GOT3 (cell line): ENCODE data around the gene PPP4R2.
"Not testable (repeated sequence)": the region's sequence is repeated elsewhere in the genome, so short reads cannot be mapped to it uniquely, and the experiment has no call there.

Experiments
- DNase-seq: peaks from one replicate; lab custom pipeline; 2025; ENCODE audit warnings: mixed read lengths; lab: John Stamatoyannopoulos, UW

The PPP4R2 gene

DNA sequence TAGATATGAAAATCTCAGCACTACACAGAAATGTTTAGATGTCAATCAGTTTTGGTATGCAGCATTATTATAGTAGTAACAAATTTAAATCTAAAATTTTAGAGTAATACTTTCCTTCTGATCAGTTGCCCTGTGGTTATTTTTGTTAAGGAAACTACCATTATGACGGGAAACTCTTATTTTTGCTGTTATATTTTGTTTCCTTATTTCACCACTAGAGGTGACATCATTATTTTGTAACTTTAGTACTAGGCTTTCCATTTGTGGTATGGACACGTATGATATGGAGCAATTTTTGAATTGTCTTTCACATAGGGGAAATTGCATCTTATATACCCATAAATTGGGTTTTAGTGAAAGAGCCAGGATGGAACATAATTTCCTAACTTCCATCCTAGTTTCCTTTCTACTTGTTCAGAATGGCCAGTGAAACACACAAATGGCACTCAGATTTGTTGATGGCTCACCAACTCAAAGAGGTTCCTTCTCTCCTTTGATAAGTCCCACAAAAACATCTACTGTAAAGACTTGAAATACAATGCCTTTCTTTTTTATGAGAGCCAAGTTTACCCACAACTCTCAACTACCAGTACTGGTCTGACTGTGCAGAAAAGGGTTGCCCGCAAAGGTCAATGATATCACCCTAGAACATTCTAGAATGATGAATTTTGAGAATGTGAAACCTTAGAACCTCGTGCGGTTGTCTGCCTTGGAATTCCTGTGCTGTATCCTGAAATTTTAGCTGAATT is 19.4 kb upstream of the PPP4R2 start:
- DNase-seq = no peak

DNA sequence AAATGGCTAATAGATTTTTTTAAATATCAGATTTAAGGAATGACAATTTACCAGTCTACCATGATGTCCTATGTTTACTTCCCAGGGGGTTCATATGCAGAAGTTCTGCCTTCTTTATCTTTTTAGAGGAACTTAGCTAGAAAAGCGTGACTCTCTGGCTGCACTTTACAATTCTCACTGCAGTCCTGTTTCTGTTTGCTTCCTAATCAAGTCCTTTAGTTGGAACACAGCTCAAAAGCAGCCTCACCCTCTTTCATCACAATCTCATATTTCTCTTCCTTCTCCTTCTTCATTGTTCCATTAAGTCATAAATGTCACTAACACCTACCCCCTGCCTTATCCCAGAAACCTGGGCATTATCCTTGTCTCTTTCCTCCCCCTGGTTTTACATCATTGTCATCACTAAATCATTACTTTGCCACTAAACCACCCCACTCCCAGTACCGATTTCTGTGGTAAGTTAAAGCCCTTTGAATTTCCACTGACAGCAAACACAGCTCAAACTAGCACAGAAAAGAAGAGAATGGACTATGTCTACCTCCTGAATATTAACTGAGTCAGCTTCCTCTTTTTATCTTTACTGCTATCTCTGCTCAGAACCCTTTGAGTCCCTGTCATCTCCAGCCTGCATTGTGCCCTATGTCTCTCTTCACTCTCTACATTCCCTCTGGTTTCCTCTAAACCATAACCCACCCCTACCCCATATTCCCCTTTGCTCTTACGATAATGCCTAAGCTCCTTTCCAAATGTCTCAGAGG is 13.8 kb upstream of the PPP4R2 start:
- no peak for DNase-seq

DNA sequence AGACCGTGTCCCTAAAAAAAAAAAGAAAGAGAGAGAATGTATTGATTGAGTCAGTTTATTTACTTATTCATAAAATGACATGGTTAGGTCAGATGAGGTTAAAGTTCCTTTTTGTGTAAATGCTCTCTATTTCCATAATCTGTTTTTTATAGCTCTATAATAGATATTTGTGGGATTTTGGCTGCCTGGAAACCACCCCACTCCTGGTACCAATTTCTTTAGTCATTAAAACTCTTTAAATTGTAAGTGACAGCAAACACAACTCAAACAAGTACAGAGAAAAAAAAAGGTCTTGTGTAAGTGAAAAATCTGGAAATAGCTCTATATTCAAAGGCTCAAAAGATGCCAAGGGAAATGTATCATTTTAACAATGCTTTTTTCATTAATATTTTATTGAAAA is 11.0 kb upstream of the PPP4R2 start:
- DNase-seq = no peak

- DNase-seq = no peak
These were observed 5.8 kb upstream of the PPP4R2 start for GRCh38 chr3:72990701-72991395.

- DNase-seq = no peak
These were observed 5.1 kb upstream of the PPP4R2 start for GRCh38 chr3:72991522-72991921.

DNA sequence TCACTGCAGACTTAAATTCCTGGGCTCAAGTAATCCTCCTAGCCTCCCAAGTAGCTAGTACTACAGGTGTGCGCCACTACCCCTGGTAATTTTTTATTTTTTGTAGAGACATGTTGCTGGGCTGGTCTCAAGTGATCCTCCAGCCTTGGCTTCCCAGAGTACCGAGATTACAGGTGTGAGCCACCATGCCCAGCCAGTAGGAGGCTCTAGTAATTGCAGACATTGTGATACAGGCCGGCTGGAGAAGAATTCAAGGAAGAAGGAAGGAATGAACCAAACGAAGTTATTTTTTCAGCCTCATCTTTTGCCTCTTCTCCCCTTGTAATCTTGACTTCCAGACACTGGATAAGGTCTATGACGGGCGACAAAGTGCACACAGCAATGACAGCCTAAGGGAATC is 3.2 kb upstream of the PPP4R2 start:
- DNase-seq = no peak

DNA sequence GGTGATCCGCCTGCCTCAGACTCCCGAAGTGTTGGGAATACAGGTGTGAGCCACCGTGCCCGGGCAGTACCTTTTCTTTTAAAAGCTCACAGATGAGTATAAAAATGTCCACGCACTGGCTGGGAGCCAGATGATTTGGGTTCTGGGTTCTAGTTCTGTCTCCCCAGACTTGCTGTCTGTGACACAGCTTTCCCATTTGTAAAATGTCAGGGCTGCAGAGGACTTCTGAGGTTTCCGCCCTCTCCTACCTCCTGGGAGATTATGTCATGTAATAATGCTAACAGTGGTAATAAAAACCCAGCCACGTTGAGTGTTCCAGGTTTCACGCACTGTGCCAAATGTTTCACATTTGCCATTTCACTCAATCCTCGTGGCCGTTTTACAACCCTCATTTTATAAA is 1.3 kb upstream of the PPP4R2 start:
- DNase-seq = no peak

GRCh38 chr3:72996121-72996472 is 514 bp upstream of the PPP4R2 start:
- DNase-seq = no peak

- DNase-seq = no peak
These were observed 880 bp downstream of the PPP4R2 start for GRCh38 chr3:72997421-72997961.

DNA sequence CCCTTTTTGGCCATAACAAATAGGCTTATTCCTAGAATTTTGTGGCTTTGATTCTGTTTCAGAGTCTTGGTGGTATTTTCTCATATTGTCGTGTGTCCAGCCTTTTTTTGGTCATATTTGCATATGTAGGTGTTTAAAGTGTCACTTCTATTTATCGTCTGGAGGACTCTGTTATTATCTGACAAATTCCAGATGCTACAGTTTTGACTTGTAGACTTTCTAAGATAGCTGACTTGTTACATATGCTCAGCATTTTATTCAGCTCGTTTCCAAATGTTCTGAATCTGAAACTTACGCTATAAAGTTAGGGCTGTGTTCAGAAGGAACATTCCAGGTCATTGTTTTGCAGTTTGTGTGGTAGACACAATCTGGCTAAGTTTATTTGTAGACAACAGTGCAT is 1.9 kb downstream of the PPP4R2 start:
- no peak for DNase-seq

DNA sequence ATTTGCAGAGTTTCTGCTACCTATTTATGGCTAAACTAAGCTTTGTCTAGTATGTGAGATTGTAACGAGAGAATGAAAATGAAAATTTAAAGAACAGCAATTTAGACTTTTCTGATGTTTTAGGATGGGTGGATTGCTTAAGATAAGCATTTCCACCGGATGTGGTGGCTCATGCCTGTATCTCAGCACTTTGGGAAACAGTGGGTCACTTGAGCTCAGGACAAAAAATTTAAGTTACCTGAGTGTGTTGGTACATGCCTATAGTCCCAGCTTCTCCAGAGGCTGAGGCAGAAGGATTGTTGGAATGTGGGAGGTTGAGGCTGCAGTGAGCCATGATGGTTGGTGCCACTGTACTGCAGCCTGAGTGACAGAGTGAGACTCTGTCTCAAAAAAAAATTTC is 3.3 kb downstream of the PPP4R2 start:
- no peak for DNase-seq

DNA sequence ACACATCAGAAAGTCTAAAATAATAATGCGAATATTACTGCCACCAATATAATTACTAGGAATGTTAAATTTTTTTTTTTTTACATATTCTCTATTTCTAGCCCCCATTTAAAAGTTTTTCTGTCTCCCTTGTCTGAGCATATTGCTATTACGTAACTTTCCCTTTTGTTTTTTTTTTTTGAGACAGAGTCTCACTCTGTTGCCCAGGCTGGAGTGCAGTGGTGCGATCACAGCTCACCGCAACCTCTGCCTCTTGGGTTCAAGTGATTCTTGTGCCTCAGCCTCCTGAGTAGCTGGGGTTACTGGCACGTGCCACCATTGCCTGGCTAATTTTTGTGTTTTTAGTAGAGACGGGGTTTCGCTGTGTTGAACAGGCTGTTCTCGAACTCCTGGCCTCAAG is 6.4 kb downstream of the PPP4R2 start:
- not testable (repeated sequence) for DNase-seq

DNA sequence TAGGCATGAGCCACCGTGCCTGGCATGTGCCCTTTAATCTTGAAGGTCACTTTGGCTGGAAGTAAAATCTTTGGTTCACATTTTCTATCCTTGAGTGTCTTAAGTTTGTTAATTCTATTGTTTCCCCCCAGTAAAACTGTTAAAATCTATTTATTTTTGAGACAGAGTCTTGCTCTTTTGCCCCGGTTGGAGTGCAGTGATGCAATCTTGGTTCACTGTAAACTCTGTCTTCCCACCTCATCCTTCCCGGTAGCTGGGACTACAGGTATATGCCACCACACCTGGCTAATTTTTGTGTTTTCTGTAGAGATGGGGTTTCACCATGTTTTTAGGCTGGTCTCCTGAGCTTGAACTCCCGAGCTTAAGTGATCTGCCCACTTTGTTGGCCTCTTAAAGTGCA is 7.7 kb downstream of the PPP4R2 start:
- DNase-seq = no peak

- DNase-seq = no peak
These were observed 11.5 kb downstream of the PPP4R2 start for GRCh38 chr3:73007992-73008712.

DNA sequence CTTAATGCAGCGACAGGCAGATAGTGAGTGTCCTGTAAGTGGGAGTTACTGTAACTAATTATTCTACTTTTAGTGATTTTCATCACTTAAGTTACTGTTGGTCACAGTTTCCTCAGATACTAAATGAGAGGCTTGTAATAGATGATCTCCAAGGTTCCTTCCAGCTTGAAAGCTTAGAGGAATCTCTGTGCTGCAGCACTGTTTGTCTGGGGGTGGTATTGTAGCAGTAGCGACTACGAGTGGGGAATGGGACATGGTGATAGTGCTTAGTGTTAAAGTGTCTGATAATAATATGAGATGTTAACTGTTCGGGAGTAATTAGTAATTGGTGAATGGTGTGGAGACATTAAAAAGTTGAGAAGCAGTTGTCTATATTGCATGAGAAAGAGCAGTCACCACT is 12.4 kb downstream of the PPP4R2 start:
- no peak for DNase-seq

- no peak for DNase-seq
These were observed 13.1 kb downstream of the PPP4R2 start for GRCh38 chr3:73009750-73010149.

- no peak for DNase-seq
These were observed 13.5 kb downstream of the PPP4R2 start for GRCh38 chr3:73010158-73010557.

DNA sequence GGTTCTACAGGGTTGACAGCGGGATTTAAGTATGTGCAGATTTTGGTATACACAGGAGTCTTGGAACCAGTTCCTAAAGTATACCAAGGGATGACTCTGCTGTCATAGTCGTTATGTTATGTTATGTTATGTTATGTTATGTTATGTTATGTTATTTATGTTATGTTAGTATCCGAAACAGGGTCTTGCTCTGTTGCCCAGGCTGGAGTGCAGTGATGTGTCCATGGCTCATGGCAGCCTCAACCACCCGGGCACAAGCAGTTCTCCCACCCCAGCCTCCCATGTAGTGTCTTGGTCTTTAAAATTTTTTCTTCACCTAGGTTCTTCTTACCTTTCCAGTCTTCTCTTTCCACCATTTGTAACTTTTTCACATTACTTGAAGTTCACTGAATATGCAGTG is 21.7 kb downstream of the PPP4R2 start:
- no peak for DNase-seq

- no peak for DNase-seq
These were observed 22.3 kb downstream of the PPP4R2 start for GRCh38 chr3:73018790-73019441.

DNA sequence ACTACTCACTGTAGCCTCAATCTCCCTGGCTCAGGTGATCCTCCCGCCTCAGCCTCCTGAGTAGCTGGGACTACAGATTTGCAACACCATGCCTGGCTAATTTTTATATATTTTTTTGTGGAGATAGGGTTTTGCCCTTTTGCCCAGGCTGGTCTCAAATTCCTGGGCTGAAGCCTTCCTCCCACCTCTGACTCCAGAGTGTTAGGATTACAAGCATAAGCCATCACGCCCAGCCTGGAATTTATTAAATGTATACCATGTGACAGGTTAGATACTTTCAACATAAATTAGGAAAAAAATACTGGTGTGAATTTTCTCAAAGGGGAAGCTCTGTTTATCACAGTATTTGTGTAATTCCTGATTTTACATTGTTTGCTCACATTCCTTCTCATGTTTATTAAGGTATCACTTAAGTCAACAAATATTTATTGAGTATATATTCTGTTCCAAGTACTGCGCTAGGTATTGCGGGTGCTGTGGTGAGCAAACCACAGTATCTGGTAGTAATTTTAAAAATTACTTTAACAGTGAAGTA is 24.8 kb downstream of the PPP4R2 start:
- DNase-seq = no peak

- DNase-seq = no peak
These were observed 28.2 kb downstream of the PPP4R2 start for GRCh38 chr3:73024836-73025235.
